Stimulated activated CD4-positive, alpha-beta T cell treated with anti-CD3 and anti-CD28 coated beads, Interleukin-1b, Interleukin-23, amount 100 ng/mL, for 24 hours (primary cell): ENCODE data around the gene SYT2.
A peak's percentile ranks its signal among the peaks of the same experiment; 100 is the strongest.
"Not testable (repeated sequence)": the region's sequence is repeated elsewhere in the genome, so short reads cannot be mapped to it uniquely, and the experiment has no call there.

Experiments
- DNase-seq, 4 experiments: peaks; one replicate each; pipeline ENCODE4 v3.0.0-alpha.2; 2020; ENCODE audit warnings: low read depth in 4 of 4, low spot score in 1 of 4

Gene SYT2

GRCh38 chr1:202572867-202573266 is 137.4 kb downstream of the SYT2 start:
- DNase-seq: no peak

GRCh38 chr1:202571719-202572339 is 138.4 kb downstream of the SYT2 start:
- DNase-seq: peak in 2 of 4 experiments; percentile 4 to 7

GRCh38 chr1:202569393-202570322 is 140.6 kb downstream of the SYT2 start:
- DNase-seq: no peak

GRCh38 chr1:202568826-202569225 is 141.4 kb downstream of the SYT2 start:
- no peak for DNase-seq

GRCh38 chr1:202568410-202568809 is 141.8 kb downstream of the SYT2 start:
- DNase-seq: no peak

GRCh38 chr1:202567738-202568137 is 142.5 kb downstream of the SYT2 start:
- DNase-seq: no peak

GRCh38 chr1:202565890-202566602 is 144.2 kb downstream of the SYT2 start:
- no peak for DNase-seq

GRCh38 chr1:202564958-202565495 is 145.2 kb downstream of the SYT2 start:
- DNase-seq: no peak

- no peak for DNase-seq
These were observed 146.4 kb downstream of the SYT2 start for GRCh38 chr1:202563818-202564217.

- DNase-seq: no peak
These were observed 147.7 kb downstream of the SYT2 start for GRCh38 chr1:202562444-202563060.

GRCh38 chr1:202561726-202562443 is 148.4 kb downstream of the SYT2 start:
- DNase-seq: no peak

- DNase-seq: no peak
These were observed 149.0 kb downstream of the SYT2 start for GRCh38 chr1:202561240-202561639.

- DNase-seq: not testable (repeated sequence)
These were observed 152.6 kb downstream of the SYT2 start for GRCh38 chr1:202557662-202558061.

GRCh38 chr1:202556037-202556436 is 154.2 kb downstream of the SYT2 start:
- not testable (repeated sequence) for DNase-seq

GRCh38 chr1:202554619-202555018 is 155.6 kb downstream of the SYT2 start:
- not testable (repeated sequence) for DNase-seq

- DNase-seq: no peak
These were observed 156.7 kb downstream of the SYT2 start for GRCh38 chr1:202553560-202554038.

- DNase-seq: not testable (repeated sequence)
These were observed 157.2 kb downstream of the SYT2 start for GRCh38 chr1:202553078-202553477.

- not testable (repeated sequence) for DNase-seq
These were observed 157.6 kb downstream of the SYT2 start for GRCh38 chr1:202552615-202553014.

- no peak for DNase-seq
These were observed 158.6 kb downstream of the SYT2 start for GRCh38 chr1:202551683-202552082.

GRCh38 chr1:202550088-202550487 is 160.2 kb downstream of the SYT2 start:
- not testable (repeated sequence) for DNase-seq
